Measurements from ENCODE around the gene APOBR.
"Not testable (repeated sequence)": the region's sequence is repeated elsewhere in the genome, so short reads cannot be mapped to it uniquely, and the experiment has no call there.

GRCh38 chr16:28446388-28446787 is 48.1 kb upstream of the APOBR start:
- not testable (repeated sequence) for TF ChIP-seq EZH2 (IDR thresholded peaks at IDR 0.05; ENCODE audit: insufficient read depth, poor library complexity, severe bottlenecking); EZH2phosphoT487 (IDR thresholded peaks at IDR 0.05; ENCODE audit: insufficient read depth, low read depth)

All from GM23248 (cell line).